Measurements from ENCODE around the gene FAM221A.

DNA sequence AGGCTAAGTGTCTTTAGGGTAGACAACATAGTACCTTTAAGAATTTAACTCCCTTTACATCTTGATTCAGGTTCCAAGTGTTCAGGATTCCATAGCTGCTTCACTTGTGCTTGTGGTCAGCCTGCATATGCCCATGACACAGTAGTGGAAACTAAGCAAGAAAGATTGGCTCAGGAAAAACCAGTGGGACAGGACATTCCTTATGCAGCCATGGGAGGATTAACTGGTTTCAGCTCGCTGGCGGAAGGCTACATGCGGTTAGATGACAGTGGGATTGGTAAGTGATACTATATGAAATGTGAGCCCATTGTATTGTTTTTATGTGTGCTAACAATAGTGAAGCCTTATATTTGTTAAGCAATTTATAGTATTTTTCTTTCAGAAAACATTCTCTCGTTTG is 11.3 kb downstream of the FAM221A start:
- TF ChIP-seq, protein P1, sequence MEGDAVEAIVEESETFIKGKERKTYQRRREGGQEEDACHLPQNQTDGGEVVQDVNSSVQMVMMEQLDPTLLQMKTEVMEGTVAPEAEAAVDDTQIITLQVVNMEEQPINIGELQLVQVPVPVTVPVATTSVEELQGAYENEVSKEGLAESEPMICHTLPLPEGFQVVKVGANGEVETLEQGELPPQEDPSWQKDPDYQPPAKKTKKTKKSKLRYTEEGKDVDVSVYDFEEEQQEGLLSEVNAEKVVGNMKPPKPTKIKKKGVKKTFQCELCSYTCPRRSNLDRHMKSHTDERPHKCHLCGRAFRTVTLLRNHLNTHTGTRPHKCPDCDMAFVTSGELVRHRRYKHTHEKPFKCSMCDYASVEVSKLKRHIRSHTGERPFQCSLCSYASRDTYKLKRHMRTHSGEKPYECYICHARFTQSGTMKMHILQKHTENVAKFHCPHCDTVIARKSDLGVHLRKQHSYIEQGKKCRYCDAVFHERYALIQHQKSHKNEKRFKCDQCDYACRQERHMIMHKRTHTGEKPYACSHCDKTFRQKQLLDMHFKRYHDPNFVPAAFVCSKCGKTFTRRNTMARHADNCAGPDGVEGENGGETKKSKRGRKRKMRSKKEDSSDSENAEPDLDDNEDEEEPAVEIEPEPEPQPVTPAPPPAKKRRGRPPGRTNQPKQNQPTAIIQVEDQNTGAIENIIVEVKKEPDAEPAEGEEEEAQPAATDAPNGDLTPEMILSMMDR (conservative IDR thresholded peaks at IDR 0.05; ENCODE audit: low read depth, low read length): no peak
- no peak for TF ChIP-seq EZH2 (IDR thresholded peaks at IDR 0.05; ENCODE audit: borderline replicate concordance, low read depth, low read length, poor library complexity, severe bottlenecking)

All from A673 (cell line).